ENCODE data around the gene MLYCD. TPM values are rescaled to one million over a fixed set of nuclear protein-coding genes. Genes with fewer than 3 reads are reported as not detected.

Gene MLYCD
- total and polyA plus RNA-seq, 4 donors: 3.7 to 24.4 (median 7.5) TPM

DNA sequence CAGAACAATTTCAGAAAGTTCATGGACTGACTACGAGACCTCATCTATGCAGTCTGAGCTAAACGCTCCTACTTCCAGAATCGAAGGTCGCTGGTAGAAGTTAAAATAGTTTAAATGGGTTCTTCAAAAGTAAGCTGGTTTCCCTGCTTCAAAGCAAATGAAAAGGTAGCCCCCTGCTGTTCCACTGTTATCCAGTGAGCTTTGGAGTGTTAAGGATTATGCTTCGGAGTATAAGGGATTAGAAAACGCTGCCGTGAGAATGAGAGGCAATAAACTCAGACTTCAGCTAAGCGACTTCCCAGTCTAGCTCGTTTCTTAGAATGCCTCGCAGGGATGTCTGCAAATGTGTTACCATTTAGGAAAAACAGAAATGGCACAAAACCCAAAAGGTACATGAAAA is 12.4 kb downstream of the MLYCD start:
- Histone ChIP-seq H3K4me3 (ENCODE audit: low read depth in 1 of 3, low read length in 3 of 3) (no peak overlapping the region), H3K9me3 (ENCODE audit: control insufficient read depth in 4 of 4, low read length in 3 of 4) (no peaks in the 10 kb centered on the region), H3K27ac (ENCODE audit: low read depth in 1 of 2, low read length in 2 of 2) (no peak overlapping the region), H3K9ac (ENCODE audit: low read depth in 1 of 2, low read length in 2 of 2) (no peak overlapping the region), H3K36me3 (ENCODE audit: control insufficient read depth in 4 of 4, insufficient read depth in 3 of 4, low read depth in 1 of 4, low read length in 3 of 4) (peaks cover 32 to 75% (median 56%) of the 10 kb centered on the region in 4 donors), H3K4me1 (ENCODE audit: control insufficient read depth in 4 of 4, insufficient read depth in 4 of 4, low read length in 3 of 4) (no peaks in the 10 kb centered on the region), H3K27me3 (ENCODE audit: control insufficient read depth in 4 of 4, insufficient read depth in 4 of 4, low read length in 3 of 4) (no peaks in the 10 kb centered on the region)
- no peak for DNase-seq (ENCODE audit: low spot score)
- TF ChIP-seq YY1 (IDR thresholded peaks at IDR 0.05): no peak
- TF ChIP-seq HNF4A (conservative IDR thresholded peaks at IDR 0.05): no peak
- TF ChIP-seq, protein P1, sequence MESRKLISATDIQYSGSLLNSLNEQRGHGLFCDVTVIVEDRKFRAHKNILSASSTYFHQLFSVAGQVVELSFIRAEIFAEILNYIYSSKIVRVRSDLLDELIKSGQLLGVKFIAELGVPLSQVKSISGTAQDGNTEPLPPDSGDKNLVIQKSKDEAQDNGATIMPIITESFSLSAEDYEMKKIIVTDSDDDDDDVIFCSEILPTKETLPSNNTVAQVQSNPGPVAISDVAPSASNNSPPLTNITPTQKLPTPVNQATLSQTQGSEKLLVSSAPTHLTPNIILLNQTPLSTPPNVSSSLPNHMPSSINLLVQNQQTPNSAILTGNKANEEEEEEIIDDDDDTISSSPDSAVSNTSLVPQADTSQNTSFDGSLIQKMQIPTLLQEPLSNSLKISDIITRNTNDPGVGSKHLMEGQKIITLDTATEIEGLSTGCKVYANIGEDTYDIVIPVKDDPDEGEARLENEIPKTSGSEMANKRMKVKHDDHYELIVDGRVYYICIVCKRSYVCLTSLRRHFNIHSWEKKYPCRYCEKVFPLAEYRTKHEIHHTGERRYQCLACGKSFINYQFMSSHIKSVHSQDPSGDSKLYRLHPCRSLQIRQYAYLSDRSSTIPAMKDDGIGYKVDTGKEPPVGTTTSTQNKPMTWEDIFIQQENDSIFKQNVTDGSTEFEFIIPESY (IDR thresholded peaks at IDR 0.05): no peak
- no peak for TF ChIP-seq RXRA (IDR thresholded peaks at IDR 0.05)
- no peak for TF ChIP-seq EGR1 (IDR thresholded peaks at IDR 0.05; ENCODE audit: low read depth in 2 of 2)
- TF ChIP-seq NR2F2 (IDR thresholded peaks at IDR 0.05): no peak
- no peak for TF ChIP-seq HNF4G (IDR thresholded peaks at IDR 0.05)
- TF ChIP-seq, protein P2, sequence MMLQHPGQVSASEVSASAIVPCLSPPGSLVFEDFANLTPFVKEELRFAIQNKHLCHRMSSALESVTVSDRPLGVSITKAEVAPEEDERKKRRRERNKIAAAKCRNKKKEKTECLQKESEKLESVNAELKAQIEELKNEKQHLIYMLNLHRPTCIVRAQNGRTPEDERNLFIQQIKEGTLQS (IDR thresholded peaks at IDR 0.05): no peak
- TF ChIP-seq SP1 (IDR thresholded peaks at IDR 0.05): no peak
- TF ChIP-seq, protein P3, sequence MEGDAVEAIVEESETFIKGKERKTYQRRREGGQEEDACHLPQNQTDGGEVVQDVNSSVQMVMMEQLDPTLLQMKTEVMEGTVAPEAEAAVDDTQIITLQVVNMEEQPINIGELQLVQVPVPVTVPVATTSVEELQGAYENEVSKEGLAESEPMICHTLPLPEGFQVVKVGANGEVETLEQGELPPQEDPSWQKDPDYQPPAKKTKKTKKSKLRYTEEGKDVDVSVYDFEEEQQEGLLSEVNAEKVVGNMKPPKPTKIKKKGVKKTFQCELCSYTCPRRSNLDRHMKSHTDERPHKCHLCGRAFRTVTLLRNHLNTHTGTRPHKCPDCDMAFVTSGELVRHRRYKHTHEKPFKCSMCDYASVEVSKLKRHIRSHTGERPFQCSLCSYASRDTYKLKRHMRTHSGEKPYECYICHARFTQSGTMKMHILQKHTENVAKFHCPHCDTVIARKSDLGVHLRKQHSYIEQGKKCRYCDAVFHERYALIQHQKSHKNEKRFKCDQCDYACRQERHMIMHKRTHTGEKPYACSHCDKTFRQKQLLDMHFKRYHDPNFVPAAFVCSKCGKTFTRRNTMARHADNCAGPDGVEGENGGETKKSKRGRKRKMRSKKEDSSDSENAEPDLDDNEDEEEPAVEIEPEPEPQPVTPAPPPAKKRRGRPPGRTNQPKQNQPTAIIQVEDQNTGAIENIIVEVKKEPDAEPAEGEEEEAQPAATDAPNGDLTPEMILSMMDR (IDR thresholded peaks at IDR 0.05; ENCODE audit: low read depth, low read length, missing input control): no peak
- no peak for TF ChIP-seq REST (IDR thresholded peaks at IDR 0.05)
- TF ChIP-seq FOXA2 (IDR thresholded peaks at IDR 0.05): no peak
- TF ChIP-seq TAF1 (conservative IDR thresholded peaks at IDR 0.05): no peak
- WGBS: 95% methylated on average over 10 of the region's 10 CpGs

DNA sequence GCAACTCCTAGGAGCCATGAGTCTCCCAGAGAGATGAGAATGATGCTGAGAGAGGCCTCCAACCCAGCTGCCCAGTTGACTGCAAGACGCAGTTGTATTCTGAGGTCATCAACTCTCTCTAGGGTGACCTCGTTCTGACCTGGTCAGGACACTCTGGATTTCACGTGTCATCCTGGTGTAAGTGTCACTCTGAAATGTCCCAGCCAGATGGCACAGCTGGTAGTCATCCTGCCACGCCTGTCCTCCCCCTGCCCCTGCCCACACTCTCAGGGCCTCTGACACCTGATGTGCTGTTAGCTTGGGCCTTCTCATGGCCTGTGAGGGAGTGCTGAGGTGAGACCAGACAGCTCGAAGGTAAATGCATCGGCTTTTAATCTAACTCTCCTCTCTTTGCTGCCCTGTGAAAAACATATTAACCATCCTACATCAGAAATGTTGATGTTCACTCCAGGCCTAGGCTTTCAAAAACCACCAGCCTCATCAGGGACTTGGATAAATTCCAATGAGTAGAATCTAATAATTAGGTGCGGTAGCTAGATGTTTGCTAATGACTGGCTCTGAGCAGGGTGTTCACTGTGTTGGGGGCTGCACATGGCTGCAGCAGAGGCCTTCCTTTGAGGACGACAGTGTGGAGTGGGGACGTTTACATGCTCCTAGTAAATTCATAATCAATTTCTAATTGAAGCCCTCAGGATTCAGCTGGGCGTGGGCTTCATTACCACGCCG is 13.8 kb downstream of the MLYCD start:
- Histone ChIP-seq H3K9ac (ENCODE audit: low read depth in 1 of 2, low read length in 2 of 2) (no peak overlapping the region), H3K36me3 (ENCODE audit: control insufficient read depth in 4 of 4, insufficient read depth in 3 of 4, low read depth in 1 of 4, low read length in 3 of 4) (peaks cover 29 to 74% (median 54%) of the 10 kb centered on the region in 4 donors), H3K9me3 (ENCODE audit: control insufficient read depth in 4 of 4, low read length in 3 of 4) (no peaks in the 10 kb centered on the region), H3K27me3 (ENCODE audit: control insufficient read depth in 4 of 4, insufficient read depth in 4 of 4, low read length in 3 of 4) (no peaks in the 10 kb centered on the region), H3K4me3 (ENCODE audit: low read depth in 1 of 3, low read length in 3 of 3) (no peak overlapping the region), H3K27ac (ENCODE audit: low read depth in 1 of 2, low read length in 2 of 2) (no peak overlapping the region), H3K4me1 (ENCODE audit: control insufficient read depth in 4 of 4, insufficient read depth in 4 of 4, low read length in 3 of 4) (no peaks in the 10 kb centered on the region)
- no peak for DNase-seq (ENCODE audit: low spot score)
- 77% methylated on average over 12 of the region's 12 CpGs for WGBS
- TF ChIP-seq TAF1 (conservative IDR thresholded peaks at IDR 0.05): no peak
- TF ChIP-seq GABPA (IDR thresholded peaks at IDR 0.05 in 1 of 2, conservative IDR thresholded peaks at IDR 0.05 in 1 of 2): no peak
- TF ChIP-seq HNF4A (conservative IDR thresholded peaks at IDR 0.05): no peak
- TF ChIP-seq MAX (IDR thresholded peaks at IDR 0.05): no peak
- no peak for TF ChIP-seq FOXA1 (IDR thresholded peaks at IDR 0.05)
- no peak for TF ChIP-seq SP1 (IDR thresholded peaks at IDR 0.05)

Data from liver (tissue), 9 donors.